Loucy (cell line): ENCODE results near the gene ANKUB1.

Experiments
- CTCF ChIP-seq: fragments of 200-600 bp; sonication (generic); conservative IDR thresholded peaks from 2 replicates; pipeline ENCODE4 v1.5.1; 2014; ENCODE audit warnings: mild to moderate bottlenecking, antibody characterized with exemption, low read length
- EZH2phosphoT487 ChIP-seq: fragments of 200-600 bp; IDR thresholded peaks from 2 replicates; pipeline ENCODE4 v1.6.1; 2018; ENCODE audit warnings: antibody characterized with exemption, mild to moderate bottlenecking, moderate library complexity, borderline replicate concordance

GRCh38 chr3:149732234-149732633 lies 60.1 kb downstream of the ANKUB1 start:
- no peak for TF ChIP-seq CTCF
- TF ChIP-seq EZH2phosphoT487: no peak
